ENCODE results near the gene CFDP1. TPM values are rescaled to one million over a fixed set of nuclear protein-coding genes. Genes with fewer than 3 reads are reported as not detected.

Gene CFDP1
- total RNA-seq, 3 donors from 2014 or later, result 71.9 to 101 (median 72.0) TPM

DNA sequence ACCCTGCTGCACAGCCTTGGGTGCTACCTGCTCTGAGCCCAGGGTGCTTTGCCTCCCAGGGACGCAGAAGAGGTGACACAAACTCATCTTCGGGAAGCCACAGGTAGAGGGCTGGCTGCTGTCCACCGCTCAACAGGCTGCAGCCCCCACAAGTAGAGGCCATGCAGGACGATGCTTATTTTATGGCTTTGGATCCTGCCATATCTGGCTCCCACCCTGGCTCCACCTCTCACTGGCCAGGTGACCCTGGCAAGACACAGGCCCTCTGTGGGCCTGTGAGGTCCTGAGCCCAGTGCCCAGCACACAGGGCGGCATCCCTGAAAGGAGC lies 170.5 kb downstream of the CFDP1 start:
- peaks cover 50% of the 10 kb centered on the region for H3K4me1 ChIP-seq (ENCODE audit: low read depth)
- H3K36me3 ChIP-seq (ENCODE audit: low read depth), result no peaks in the 10 kb centered on the region
- intact Hi-C loops (cut with DNase I, micrococcal nuclease), result no loop called here
- DNase-seq, result no peak
- no peak for ATAC-seq
- H3K4me3 ChIP-seq, result no peak overlapping the region
- no peaks in the 10 kb centered on the region for H3K9me3 ChIP-seq
- TF ChIP-seq, protein P1, sequence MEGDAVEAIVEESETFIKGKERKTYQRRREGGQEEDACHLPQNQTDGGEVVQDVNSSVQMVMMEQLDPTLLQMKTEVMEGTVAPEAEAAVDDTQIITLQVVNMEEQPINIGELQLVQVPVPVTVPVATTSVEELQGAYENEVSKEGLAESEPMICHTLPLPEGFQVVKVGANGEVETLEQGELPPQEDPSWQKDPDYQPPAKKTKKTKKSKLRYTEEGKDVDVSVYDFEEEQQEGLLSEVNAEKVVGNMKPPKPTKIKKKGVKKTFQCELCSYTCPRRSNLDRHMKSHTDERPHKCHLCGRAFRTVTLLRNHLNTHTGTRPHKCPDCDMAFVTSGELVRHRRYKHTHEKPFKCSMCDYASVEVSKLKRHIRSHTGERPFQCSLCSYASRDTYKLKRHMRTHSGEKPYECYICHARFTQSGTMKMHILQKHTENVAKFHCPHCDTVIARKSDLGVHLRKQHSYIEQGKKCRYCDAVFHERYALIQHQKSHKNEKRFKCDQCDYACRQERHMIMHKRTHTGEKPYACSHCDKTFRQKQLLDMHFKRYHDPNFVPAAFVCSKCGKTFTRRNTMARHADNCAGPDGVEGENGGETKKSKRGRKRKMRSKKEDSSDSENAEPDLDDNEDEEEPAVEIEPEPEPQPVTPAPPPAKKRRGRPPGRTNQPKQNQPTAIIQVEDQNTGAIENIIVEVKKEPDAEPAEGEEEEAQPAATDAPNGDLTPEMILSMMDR (IDR thresholded peaks at IDR 0.05), result no peak

- TF ChIP-seq, protein P1 (IDR thresholded peaks at IDR 0.05), result no peak
Observed at GRCh38 chr16:75262104-75262799, 171.1 kb downstream of the CFDP1 start.

DNA sequence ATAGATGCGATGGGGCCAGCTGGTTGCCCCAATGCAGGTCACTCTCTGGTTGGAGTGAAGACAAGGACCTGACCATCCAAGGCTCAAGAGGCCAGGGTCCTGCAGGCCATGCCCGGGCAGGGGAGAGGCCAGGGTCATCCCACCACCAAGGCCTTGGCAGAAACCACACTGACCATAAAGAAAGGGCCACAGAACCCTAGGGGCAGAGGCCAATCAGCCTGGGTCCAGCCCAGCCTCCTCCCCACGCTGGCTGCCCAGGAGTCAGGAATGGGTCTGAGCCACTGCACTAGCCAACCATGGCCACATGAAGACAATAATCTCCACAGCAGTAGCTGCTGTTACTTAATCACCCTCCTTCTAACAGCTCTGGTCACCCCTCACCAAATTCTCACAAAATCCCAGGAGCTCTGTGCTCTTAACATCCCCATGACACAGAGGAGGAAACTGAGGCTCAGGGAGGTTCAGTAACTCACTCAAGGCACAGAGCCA lies 171.7 kb downstream of the CFDP1 start:
- Histone ChIP-seq H3K9me3 (no peaks in the 10 kb centered on the region), H3K4me3 (no peak overlapping the region), H3K36me3 (ENCODE audit: low read depth) (no peaks in the 10 kb centered on the region), H3K4me1 (ENCODE audit: low read depth) (peaks cover 54% of the 10 kb centered on the region)
- intact Hi-C loops (cut with DNase I, micrococcal nuclease), result no loop called here
- TF ChIP-seq, protein P1 (IDR thresholded peaks at IDR 0.05), result no peak
- DNase-seq (no peak), ATAC-seq (no peak)

More at GRCh38 chr16:75262104-75262799, 171.1 kb downstream of the CFDP1 start:
- Histone ChIP-seq H3K4me3 (no peak overlapping the region), H3K36me3 (ENCODE audit: low read depth) (no peaks in the 10 kb centered on the region), H3K4me1 (ENCODE audit: low read depth) (peaks cover 49% of the 10 kb centered on the region), H3K9me3 (no peaks in the 10 kb centered on the region)
- ATAC-seq, result peak; percentile 82
- peak; percentile 77 to 84 (median 82) for DNase-seq
- intact Hi-C loops (cut with DNase I, micrococcal nuclease), result no loop called here

DNA sequence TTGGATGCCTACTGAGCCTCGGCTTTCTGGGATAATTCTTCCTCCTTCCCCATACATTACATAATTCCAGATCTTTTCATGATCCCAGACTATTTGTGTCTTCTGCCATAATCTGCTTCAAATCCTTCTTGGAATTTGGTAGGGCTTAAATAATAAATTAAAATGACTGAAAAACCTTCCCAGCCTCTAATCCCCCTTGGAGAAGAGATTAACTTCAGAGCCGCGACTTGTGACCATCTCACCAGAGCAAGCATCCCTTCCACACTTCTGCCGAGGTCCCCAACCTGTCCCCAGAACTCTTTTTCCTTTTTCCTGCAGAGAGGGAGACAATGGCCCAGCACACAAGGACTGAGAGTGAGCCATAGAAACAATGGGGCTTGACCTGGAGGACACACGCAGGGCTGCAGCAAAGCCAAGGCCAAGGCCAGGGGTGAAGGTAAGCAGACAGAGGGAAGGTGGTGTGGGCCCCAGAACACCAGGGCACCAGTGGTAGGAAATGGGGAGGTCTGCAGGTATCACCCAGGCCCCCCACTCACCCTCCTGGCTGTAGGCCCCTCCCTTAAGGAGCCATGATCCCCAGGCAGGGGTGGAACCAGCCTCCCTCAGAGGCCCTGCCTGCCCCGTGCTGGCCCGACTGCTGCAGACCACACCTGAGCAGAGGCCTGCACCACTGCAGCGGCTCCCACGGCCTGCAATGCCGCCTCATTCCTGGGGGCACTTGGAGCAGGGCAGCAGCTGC lies 172.3 kb downstream of the CFDP1 start:
- Histone ChIP-seq H3K4me3 (no peak overlapping the region), H3K4me1 (ENCODE audit: low read depth) (peaks cover 53% of the 10 kb centered on the region), H3K36me3 (ENCODE audit: low read depth) (no peaks in the 10 kb centered on the region), H3K9me3 (no peaks in the 10 kb centered on the region)
- no peak for DNase-seq
- TF ChIP-seq, protein P1 (IDR thresholded peaks at IDR 0.05), result no peak
- ATAC-seq, result no peak
- intact Hi-C loops (cut with DNase I, micrococcal nuclease), result no loop called here

- TF ChIP-seq, protein P1 (IDR thresholded peaks at IDR 0.05), result no peak
- ATAC-seq (no peak), DNase-seq (no peak)
- H3K4me1 ChIP-seq (ENCODE audit: low read depth), result peaks cover 42% of the 10 kb centered on the region
- H3K9me3 ChIP-seq, result no peaks in the 10 kb centered on the region
- intact Hi-C loops (cut with DNase I, micrococcal nuclease), result no loop called here
- H3K4me3 ChIP-seq, result no peak overlapping the region
- H3K36me3 ChIP-seq (ENCODE audit: low read depth), result no peaks in the 10 kb centered on the region
Observed at GRCh38 chr16:75258807-75259141, 174.5 kb downstream of the CFDP1 start.
